GM18520 (cell line): ENCODE results near the gene FAM180B.
"Not testable (repeated sequence)": the region's sequence is repeated elsewhere in the genome, so short reads cannot be mapped to it uniquely, and the experiment has no call there.

Experiments used
- ATAC-seq: cut with Tn5 transposase; IDR thresholded peaks from one replicate; pipeline ENCODE4 v1.9.1; 2021; ENCODE audit not compliant: unreplicated experiment

The FAM180B gene

GRCh38 chr11:47586098-47586855 is at the start of gene FAM180B:
Gene FAM180B (plus strand): TSS chr11:47586678. CDS start chr11:47586769, 91 bp downstream.
- no peak for ATAC-seq

GRCh38 chr11:47536915-47537314 is 49.6 kb upstream of the FAM180B start:
- no peak for ATAC-seq

GRCh38 chr11:47538741-47539565 is 47.5 kb upstream of the FAM180B start:
- no peak for ATAC-seq

- no peak for ATAC-seq
Measured at GRCh38 chr11:47539681-47540039, 46.8 kb upstream of the FAM180B start.

- ATAC-seq, result no peak
Measured at GRCh38 chr11:47541070-47541469, 45.4 kb upstream of the FAM180B start.

- ATAC-seq, result no peak
Measured at GRCh38 chr11:47545298-47545697, 41.2 kb upstream of the FAM180B start.

GRCh38 chr11:47546274-47546673 is 40.2 kb upstream of the FAM180B start:
- not testable (repeated sequence) for ATAC-seq

- ATAC-seq, result no peak
Measured at GRCh38 chr11:47550288-47551047, 36.0 kb upstream of the FAM180B start.

GRCh38 chr11:47551086-47551485 is 35.4 kb upstream of the FAM180B start:
- no peak for ATAC-seq

- ATAC-seq, result no peak
Measured at GRCh38 chr11:47552056-47552565, 34.4 kb upstream of the FAM180B start.

- peak; percentile 91 for ATAC-seq
Measured at GRCh38 chr11:47552566-47553405, 33.7 kb upstream of the FAM180B start, which contains the start of gene CELF1. Gene CELF1 (minus strand): TSS chr11:47553132. CDS start chr11:47499523, 53,609 bp downstream.

- no peak for ATAC-seq
Measured at GRCh38 chr11:47553406-47553743, 33.1 kb upstream of the FAM180B start.

- not testable (repeated sequence) for ATAC-seq
Measured at GRCh38 chr11:47557004-47557403, 29.5 kb upstream of the FAM180B start.

- no peak for ATAC-seq
Measured at GRCh38 chr11:47558695-47559094, 27.8 kb upstream of the FAM180B start.

- ATAC-seq, result no peak
Measured at GRCh38 chr11:47560426-47560825, 26.1 kb upstream of the FAM180B start.

GRCh38 chr11:47562393-47562792 is 24.1 kb upstream of the FAM180B start:
- ATAC-seq, result not testable (repeated sequence)

GRCh38 chr11:47564366-47564765 is 22.1 kb upstream of the FAM180B start:
- not testable (repeated sequence) for ATAC-seq

- ATAC-seq, result peak; percentile 2
Measured at GRCh38 chr11:47564933-47565339, 21.5 kb upstream of the FAM180B start.

- peak; percentile 76 for ATAC-seq
Measured at GRCh38 chr11:47565340-47566148, 20.9 kb upstream of the FAM180B start, which contains the start of gene PTPMT1. Gene PTPMT1 (plus strand): TSS chr11:47565599. CDS start chr11:47565623, 24 bp downstream.
